Smooth muscle cell (in vitro differentiated cells): ENCODE results near the gene TBX1. TPM values are rescaled to one million over a fixed set of nuclear protein-coding genes. Genes with fewer than 3 reads are reported as not detected.

Experiments used
- DNase-seq: peaks from one replicate; lab custom pipeline; 2025; ENCODE audit not compliant: unreplicated experiment; lab: John Stamatoyannopoulos, UW
- H2AFZ ChIP-seq: fragments of 200-600 bp; sonication (generic); 2 replicates; pipeline ENCODE4 v1.6.0; 2016; ENCODE audit warnings: antibody characterized with exemption, low read depth, mild to moderate bottlenecking
- H3F3A ChIP-seq: fragments of 200-600 bp; sonication (generic); 2 replicates; pipeline ENCODE4 v1.6.0; 2017; ENCODE audit warnings: antibody characterized with exemption, low read depth
- H3K27ac ChIP-seq: fragments of 200-600 bp; sonication (generic); 2 replicates; pipeline ENCODE4 v1.5.1; 2016; ENCODE audit warnings: low read depth, mild to moderate bottlenecking
- H3K27me3 ChIP-seq: fragments of 200-600 bp; sonication (generic); 2 replicates; pipeline ENCODE4 v1.6.1; 2016; ENCODE audit warnings: low read depth, mild to moderate bottlenecking
- H3K36me3 ChIP-seq: fragments of 200-600 bp; sonication (generic); 2 replicates; pipeline ENCODE4 v1.5.1; 2016; ENCODE audit warnings: low read depth
- H3K4me1 ChIP-seq: fragments of 200-600 bp; sonication (generic); 2 replicates; pipeline ENCODE4 v1.5.1; 2016; ENCODE audit warnings: low read depth
- H3K4me2 ChIP-seq: fragments of 200-600 bp; sonication (generic); 2 replicates; pipeline ENCODE4 v1.6.0; 2016; ENCODE audit warnings: mild to moderate bottlenecking
- H3K4me3 ChIP-seq: fragments of 200-600 bp; sonication (generic); 2 replicates; pipeline ENCODE4 v1.5.1; 2016; ENCODE audit warnings: mild to moderate bottlenecking
- H3K79me2 ChIP-seq: fragments of 200-600 bp; sonication (generic); 2 replicates; pipeline ENCODE4 v1.6.0; 2016; ENCODE audit warnings: low read depth, mild to moderate bottlenecking
- H3K9ac ChIP-seq: fragments of 200-600 bp; sonication (generic); 2 replicates; pipeline ENCODE4 v1.6.0; 2016; ENCODE audit warnings: low read depth
- H3K9me3 ChIP-seq: fragments of 200-600 bp; sonication (generic); replicated peaks from 2 replicates; pipeline ENCODE4 v1.5.1; 2016; ENCODE audit warnings: low read depth
- H4K20me1 ChIP-seq: fragments of 200-600 bp; sonication (generic); 2 replicates; pipeline ENCODE4 v1.6.0; 2016; ENCODE audit warnings: low read depth
- WGBS: methylation state at CpG from one replicate; pipeline ENCODE4 v1.1.7; 2016; ENCODE audit warnings: low lambda C conversion rate; 5-methylcytosine and 5-hydroxymethylcytosine counted together
- polyA plus RNA-seq: library from polyadenylated mRNA; unstranded; fragments of >200 nt; fragmentation: Nextera tagmentation; extraction: Ambion mirVana; gene quantifications from 2 replicates; pipeline ENCODE4 v1.2.1, GENCODE V29; 2016
- total RNA-seq: library from RNA; depleted of rRNA; stranded (reverse); fragments of >200 nt; gene quantifications from 2 replicates; pipeline ENCODE4 v1.2.3, GENCODE V29; 2014
- TF ChIP-seq, protein P1 (sequence below): fragments of 200-600 bp; sonication (generic); IDR thresholded peaks from 2 replicates; pipeline ENCODE4 v1.5.1; 2017; ENCODE audit warnings: borderline replicate concordance, mild to moderate bottlenecking, antibody characterized with exemption; ENCODE audit not compliant: insufficient read depth, poor library complexity, severe bottlenecking

The TBX1 gene
- total and polyA plus RNA-seq, 2 experiments from 2014 or later, result not detected

DNA sequence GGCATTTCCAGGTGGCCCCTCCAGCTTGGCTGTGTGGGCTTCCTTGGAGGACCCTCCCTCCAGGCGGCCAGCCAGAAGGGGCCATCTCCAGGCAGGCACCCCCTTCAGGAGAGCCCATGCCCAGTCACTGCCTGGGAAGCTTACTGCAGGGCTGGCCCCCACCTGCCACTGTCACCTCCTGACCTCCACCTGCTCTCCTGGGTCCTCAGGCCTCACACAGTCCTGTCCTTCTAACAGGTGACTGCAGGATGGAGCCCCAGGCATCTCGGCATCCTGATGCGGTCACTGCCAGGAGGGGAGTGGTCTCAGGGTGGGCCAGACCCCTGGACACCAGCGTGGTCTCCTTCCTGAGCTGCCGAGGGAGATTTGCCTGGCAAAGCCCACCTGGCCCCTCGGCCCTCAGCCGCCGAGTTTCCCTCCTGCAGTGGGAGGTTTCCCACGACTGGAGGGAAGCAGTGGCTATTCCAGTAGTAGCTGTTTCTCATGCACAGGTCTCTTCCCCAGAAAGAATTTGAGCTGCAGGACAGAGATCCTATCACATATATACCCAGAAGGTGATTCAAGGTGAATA lies 13.0 kb downstream of the TBX1 start:
- Histone ChIP-seq H3F3A (no peaks in the 10 kb centered on the region), H2AFZ (no peak overlapping the region), H3K27me3 (peaks cover 63% of the 10 kb centered on the region), H3K9ac (no peak overlapping the region), H3K27ac (no peak overlapping the region), H3K4me2 (no peak overlapping the region), H3K4me1 (no peaks in the 10 kb centered on the region), H4K20me1 (no peaks in the 10 kb centered on the region), H3K79me2 (no peaks in the 10 kb centered on the region), H3K4me3 (no peak overlapping the region), H3K36me3 (no peaks in the 10 kb centered on the region), H3K9me3 (no peaks in the 10 kb centered on the region)
- WGBS, result 90% methylated on average over 9 of the region's 9 CpGs
- TF ChIP-seq, protein P1, sequence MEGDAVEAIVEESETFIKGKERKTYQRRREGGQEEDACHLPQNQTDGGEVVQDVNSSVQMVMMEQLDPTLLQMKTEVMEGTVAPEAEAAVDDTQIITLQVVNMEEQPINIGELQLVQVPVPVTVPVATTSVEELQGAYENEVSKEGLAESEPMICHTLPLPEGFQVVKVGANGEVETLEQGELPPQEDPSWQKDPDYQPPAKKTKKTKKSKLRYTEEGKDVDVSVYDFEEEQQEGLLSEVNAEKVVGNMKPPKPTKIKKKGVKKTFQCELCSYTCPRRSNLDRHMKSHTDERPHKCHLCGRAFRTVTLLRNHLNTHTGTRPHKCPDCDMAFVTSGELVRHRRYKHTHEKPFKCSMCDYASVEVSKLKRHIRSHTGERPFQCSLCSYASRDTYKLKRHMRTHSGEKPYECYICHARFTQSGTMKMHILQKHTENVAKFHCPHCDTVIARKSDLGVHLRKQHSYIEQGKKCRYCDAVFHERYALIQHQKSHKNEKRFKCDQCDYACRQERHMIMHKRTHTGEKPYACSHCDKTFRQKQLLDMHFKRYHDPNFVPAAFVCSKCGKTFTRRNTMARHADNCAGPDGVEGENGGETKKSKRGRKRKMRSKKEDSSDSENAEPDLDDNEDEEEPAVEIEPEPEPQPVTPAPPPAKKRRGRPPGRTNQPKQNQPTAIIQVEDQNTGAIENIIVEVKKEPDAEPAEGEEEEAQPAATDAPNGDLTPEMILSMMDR, result no peak
- no peak for DNase-seq

DNA sequence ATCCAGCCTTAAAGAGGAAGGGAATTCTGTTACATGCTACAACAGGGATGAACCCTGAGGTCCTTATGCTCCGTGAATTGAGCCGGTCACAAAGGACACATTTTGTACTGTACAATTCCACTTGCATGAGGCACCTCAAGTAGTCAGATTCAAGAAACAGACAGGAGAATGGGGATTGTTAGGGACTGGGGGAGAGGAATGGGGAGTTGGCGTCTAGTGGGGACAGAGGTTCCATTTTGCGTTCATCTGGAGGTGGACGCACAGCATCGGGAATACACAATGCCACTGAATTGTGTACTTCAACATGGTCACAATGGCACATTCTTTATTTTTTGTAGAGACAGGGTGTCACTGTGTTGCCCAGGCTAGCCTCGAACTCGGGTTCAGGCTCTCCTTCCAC lies 14.1 kb downstream of the TBX1 start:
- Histone ChIP-seq H2AFZ (no peak overlapping the region), H3K36me3 (no peaks in the 10 kb centered on the region), H3K27ac (no peak overlapping the region), H3K4me2 (no peak overlapping the region), H3K27me3 (peaks cover 53% of the 10 kb centered on the region), H3F3A (no peaks in the 10 kb centered on the region), H3K9me3 (no peaks in the 10 kb centered on the region), H4K20me1 (no peaks in the 10 kb centered on the region), H3K4me1 (no peaks in the 10 kb centered on the region), H3K4me3 (no peak overlapping the region), H3K79me2 (no peaks in the 10 kb centered on the region), H3K9ac (no peak overlapping the region)
- no peak for DNase-seq
- TF ChIP-seq, protein P1, result no peak
- WGBS, result 92% methylated on average over 8 of the region's 8 CpGs

DNA sequence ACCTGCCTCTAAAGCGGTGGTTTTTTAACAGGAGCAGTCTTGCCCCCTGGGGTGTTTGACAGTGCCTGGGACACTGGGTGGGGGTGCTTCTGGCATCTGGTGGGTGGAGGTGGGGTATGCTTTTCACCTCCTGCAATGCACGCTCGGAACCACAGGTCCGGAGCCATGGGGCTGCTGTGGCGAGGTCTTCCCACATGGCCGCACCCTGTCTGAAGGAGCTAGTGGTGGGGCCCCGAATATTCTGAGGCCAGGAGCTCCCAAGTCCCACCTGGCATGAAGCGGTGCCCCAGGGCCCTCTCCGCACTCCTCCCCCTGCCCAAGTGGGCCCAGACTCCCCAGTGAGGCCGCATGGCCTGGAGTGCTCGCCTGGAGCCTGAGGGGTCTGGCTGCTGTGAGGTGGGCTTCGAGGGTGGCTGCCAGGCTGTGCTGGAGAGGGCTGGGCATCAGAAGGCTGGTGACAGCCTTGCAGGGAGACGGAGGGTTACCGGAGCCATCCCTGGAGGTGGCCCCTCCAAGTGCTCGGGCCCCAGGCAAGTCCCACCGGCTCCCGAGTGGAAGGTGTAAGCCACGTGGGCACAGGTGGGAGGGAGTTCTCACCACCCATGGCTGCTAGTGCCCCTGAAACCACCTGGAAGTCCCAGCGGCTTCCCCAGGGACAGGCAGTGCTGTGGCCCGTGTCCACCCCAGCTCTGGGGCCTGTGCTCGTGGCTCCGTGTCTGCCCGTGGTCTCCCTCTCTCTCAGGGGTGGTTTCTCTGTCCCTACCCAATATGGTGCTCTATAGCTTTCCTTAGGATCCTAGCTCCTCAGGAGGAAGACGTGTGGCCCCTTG lies 15.1 kb downstream of the TBX1 start:
- 92% methylated on average over 24 of the region's 24 CpGs for WGBS
- Histone ChIP-seq H3K27me3 (peaks cover 42% of the 10 kb centered on the region), H3K4me3 (no peak overlapping the region), H3K9me3 (no peaks in the 10 kb centered on the region), H3K79me2 (no peaks in the 10 kb centered on the region), H3K4me2 (no peak overlapping the region), H4K20me1 (no peaks in the 10 kb centered on the region), H3K27ac (no peak overlapping the region), H3K9ac (no peak overlapping the region), H3K4me1 (no peaks in the 10 kb centered on the region), H2AFZ (no peak overlapping the region), H3K36me3 (no peaks in the 10 kb centered on the region), H3F3A (no peaks in the 10 kb centered on the region)
- TF ChIP-seq, protein P1, result no peak
- DNase-seq, result no peak
